DMS 273 (cell line): ENCODE measurements around the gene ZBTB17.
"Not testable (repeated sequence)": the region's sequence is repeated elsewhere in the genome, so short reads cannot be mapped to it uniquely, and the experiment has no call there.

Experiments used
- DNase-seq: peaks from one replicate; lab custom pipeline; 2025; ENCODE audit not compliant: unreplicated experiment; lab: John Stamatoyannopoulos, UW

Gene ZBTB17

GRCh38 chr1:15988856-15989736 lies 13.2 kb upstream of the ZBTB17 start:
- no peak for DNase-seq

- no peak for DNase-seq
Measured at GRCh38 chr1:15985611-15986297, 9.9 kb upstream of the ZBTB17 start.

- no peak for DNase-seq
Measured at GRCh38 chr1:15983275-15983674, 7.4 kb upstream of the ZBTB17 start.

- DNase-seq, result no peak
Measured at GRCh38 chr1:15981679-15982078, 5.8 kb upstream of the ZBTB17 start.

- not testable (repeated sequence) for DNase-seq
Measured at GRCh38 chr1:15977947-15978346, 2.0 kb upstream of the ZBTB17 start.

- DNase-seq, result peak; percentile 77
Measured at GRCh38 chr1:15975358-15975804, 520 bp downstream of the ZBTB17 start.

GRCh38 chr1:15974855-15975254 lies 1.0 kb downstream of the ZBTB17 start:
- no peak for DNase-seq

- DNase-seq, result no peak
Measured at GRCh38 chr1:15973772-15974171, 2.1 kb downstream of the ZBTB17 start.

- DNase-seq, result no peak
Measured at GRCh38 chr1:15972409-15972808, 3.5 kb downstream of the ZBTB17 start.

- no peak for DNase-seq
Measured at GRCh38 chr1:15970911-15971310, 5.0 kb downstream of the ZBTB17 start.

GRCh38 chr1:15969321-15969880 lies 6.5 kb downstream of the ZBTB17 start:
- no peak for DNase-seq

- no peak for DNase-seq
Measured at GRCh38 chr1:15968172-15968571, 7.7 kb downstream of the ZBTB17 start.

GRCh38 chr1:15966956-15967344 lies 9.0 kb downstream of the ZBTB17 start:
- DNase-seq, result no peak

- no peak for DNase-seq
Measured at GRCh38 chr1:15966081-15966955, 9.6 kb downstream of the ZBTB17 start.

- no peak for DNase-seq
Measured at GRCh38 chr1:15965228-15965767, 10.6 kb downstream of the ZBTB17 start.

- no peak for DNase-seq
Measured at GRCh38 chr1:15963968-15964648, 11.8 kb downstream of the ZBTB17 start.

GRCh38 chr1:15963363-15963967 lies 12.4 kb downstream of the ZBTB17 start:
- no peak for DNase-seq

- DNase-seq, result no peak
Measured at GRCh38 chr1:15962671-15963362, 13.1 kb downstream of the ZBTB17 start.

- no peak for DNase-seq
Measured at GRCh38 chr1:15962176-15962575, 13.7 kb downstream of the ZBTB17 start.
